ENCODE measurements around the gene PIGM. TPM values are rescaled to one million over a fixed set of nuclear protein-coding genes. Genes with fewer than 3 reads are reported as not detected.

Gene PIGM
- total RNA-seq, 3 donors from 2014 or later (not counting 1 experiment from before 2014, with no cell fraction given): 3.8 to 5.1 (median 3.9) TPM

DNA sequence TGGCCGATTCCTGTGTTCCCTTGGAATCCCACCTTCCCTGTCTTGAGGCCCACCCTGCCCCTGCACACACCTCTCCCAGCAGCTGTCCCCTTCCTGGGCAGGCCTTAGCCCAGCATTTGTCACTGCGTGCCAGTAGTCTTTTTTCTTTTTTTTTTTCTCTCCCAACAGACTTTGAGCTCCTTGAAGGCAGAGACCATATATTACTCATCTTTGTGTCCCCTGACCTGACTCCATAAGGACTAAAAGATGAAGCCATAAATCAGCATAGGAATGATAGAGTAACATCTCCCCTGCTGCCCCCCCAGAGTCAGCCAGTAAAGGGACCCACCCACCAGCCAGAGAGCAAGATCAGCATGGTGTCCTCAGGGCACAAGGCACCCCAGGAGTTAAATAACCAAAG is 27.4 kb downstream of the PIGM start:
- intact Hi-C loops (cut with micrococcal nuclease): loop anchor here (10.0 kb wide), 1 partner anchor 200 kb away; the partner anchor contains the start of gene FCRL6

GRCh38 chr1:160004001-160004400 is 27.8 kb downstream of the PIGM start:
- peaks cover 4% of the 10 kb centered on the region for H3K27me3 ChIP-seq (ENCODE audit: control insufficient read depth, insufficient read depth, low read length)
- intact Hi-C loops (cut with micrococcal nuclease): loop anchor here (10.0 kb wide), 1 partner anchor 199 kb away; the partner anchor contains the start of gene FCRL6
- WGBS (ENCODE audit: insufficient coverage): 88% methylated on average over 1 of the region's 1 CpG

More for the DNA sequence above, 27.4 kb downstream of the PIGM start:
- no peaks in the 10 kb centered on the region for H3K9me3 ChIP-seq (ENCODE audit: control insufficient read depth, insufficient read depth, low read length)
- Mint-ChIP-seq H3K4me1 (no peaks in the 10 kb centered on the region), H3K36me3 (no peaks in the 10 kb centered on the region), H3K27me3 (ENCODE audit: low read depth in 2 of 2) (peaks cover 0 to 9% of the 10 kb centered on the region in 2 donors), H3K4me3 (no peak overlapping the region), H3K9me3 (no peaks in the 10 kb centered on the region), H3K27ac (no peak overlapping the region)
- ATAC-seq (no peak), DNase-seq (no peak)
- TF ChIP-seq CTCF (IDR thresholded peaks at IDR 0.05): no peak
- no peak overlapping the region for H3K27ac ChIP-seq (ENCODE audit: low read length)
- H3K4me1 ChIP-seq (ENCODE audit: control insufficient read depth, insufficient read depth, low read length): no peaks in the 10 kb centered on the region
- H3K36me3 ChIP-seq (ENCODE audit: control insufficient read depth, insufficient read depth, low read length): no peaks in the 10 kb centered on the region
- 98% methylated on average over 2 of the region's 2 CpGs for WGBS (ENCODE audit: insufficient coverage)
- no peaks in the 10 kb centered on the region for H3K27me3 ChIP-seq (ENCODE audit: control insufficient read depth, insufficient read depth, low read length)
- H3K4me3 ChIP-seq (ENCODE audit: low read length): no peak overlapping the region

DNA sequence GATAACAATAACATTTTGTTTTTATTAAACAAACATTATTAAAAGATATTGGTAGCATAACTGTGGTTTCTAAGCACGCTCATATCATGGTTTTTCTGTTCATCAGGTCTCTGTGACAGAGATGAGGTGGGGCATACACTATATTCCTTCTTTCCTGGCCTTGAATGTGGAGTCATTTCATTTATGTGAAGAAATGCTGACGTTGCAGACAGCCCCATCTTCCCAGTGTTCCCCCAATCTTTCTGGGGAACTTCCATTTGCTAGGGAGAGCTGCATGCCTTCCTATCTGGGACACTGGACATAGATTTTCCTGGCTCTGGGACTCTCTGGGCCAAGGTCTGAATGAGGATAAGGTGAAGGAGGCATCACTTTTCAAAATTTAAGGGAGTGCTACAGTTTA is 30.4 kb downstream of the PIGM start:
- ATAC-seq (no peak), DNase-seq (no peak)
- no peaks in the 10 kb centered on the region for H3K9me3 ChIP-seq (ENCODE audit: control insufficient read depth, insufficient read depth, low read length)
- 79% methylated on average over 1 of the region's 2 CpGs for WGBS (ENCODE audit: insufficient coverage)
- Mint-ChIP-seq H3K27ac (no peak overlapping the region), H3K27me3 (ENCODE audit: low read depth in 2 of 2) (peaks cover 17 to 20% of the 10 kb centered on the region in 2 donors), H3K36me3 (no peaks in the 10 kb centered on the region), H3K4me1 (no peaks in the 10 kb centered on the region), H3K4me3 (no peak overlapping the region), H3K9me3 (no peaks in the 10 kb centered on the region)
- TF ChIP-seq CTCF (IDR thresholded peaks at IDR 0.05): no peak
- H3K27me3 ChIP-seq (ENCODE audit: control insufficient read depth, insufficient read depth, low read length): peaks cover 4% of the 10 kb centered on the region
- H3K27ac ChIP-seq (ENCODE audit: low read length): no peak overlapping the region
- H3K4me3 ChIP-seq (ENCODE audit: low read length): no peak overlapping the region
- intact Hi-C loops (cut with micrococcal nuclease): loop anchor here (10.0 kb wide), 1 partner anchor 197 kb away; the partner anchor contains the start of gene FCRL6
- H3K4me1 ChIP-seq (ENCODE audit: control insufficient read depth, insufficient read depth, low read length): no peaks in the 10 kb centered on the region
- H3K36me3 ChIP-seq (ENCODE audit: control insufficient read depth, insufficient read depth, low read length): no peaks in the 10 kb centered on the region

More at GRCh38 chr1:160004001-160004400, 27.8 kb downstream of the PIGM start:
- Mint-ChIP-seq H3K4me3 (no peak overlapping the region), H3K36me3 (no peaks in the 10 kb centered on the region), H3K4me1 (no peaks in the 10 kb centered on the region), H3K27ac (no peak overlapping the region), H3K27me3 (ENCODE audit: low read depth in 2 of 2) (peaks cover 0 to 12% of the 10 kb centered on the region in 2 donors), H3K9me3 (no peaks in the 10 kb centered on the region)
- Histone ChIP-seq H3K9me3 (ENCODE audit: control insufficient read depth, insufficient read depth, low read length) (no peaks in the 10 kb centered on the region), H3K4me1 (ENCODE audit: control insufficient read depth, insufficient read depth, low read length) (no peaks in the 10 kb centered on the region), H3K27ac (ENCODE audit: low read length) (no peak overlapping the region), H3K4me3 (ENCODE audit: low read length) (no peak overlapping the region), H3K36me3 (ENCODE audit: control insufficient read depth, insufficient read depth, low read length) (no peaks in the 10 kb centered on the region)
- no peak for TF ChIP-seq CTCF (IDR thresholded peaks at IDR 0.05)
- DNase-seq (no peak), ATAC-seq (no peak)

DNA sequence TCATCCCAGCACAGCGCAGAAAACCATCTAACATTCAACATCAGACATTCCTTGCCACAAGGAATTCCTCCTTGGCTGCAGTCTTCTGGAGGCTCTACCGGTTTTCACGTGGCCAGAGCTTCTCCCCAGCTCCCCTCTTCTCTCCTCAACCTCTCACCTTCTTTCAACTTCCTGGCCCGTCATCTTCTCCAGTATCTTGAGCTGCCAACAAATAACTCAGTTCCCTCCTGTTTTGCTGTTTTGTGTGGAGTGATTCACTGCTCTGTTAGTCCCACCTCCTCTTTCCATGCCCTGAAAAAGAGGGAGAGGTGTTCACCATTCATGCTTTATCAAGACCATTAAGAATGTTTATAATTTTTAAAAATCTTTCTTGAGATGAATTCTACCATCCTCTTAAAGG is 32.6 kb downstream of the PIGM start:
- Histone ChIP-seq H3K9me3 (ENCODE audit: control insufficient read depth, insufficient read depth, low read length) (no peaks in the 10 kb centered on the region), H3K36me3 (ENCODE audit: control insufficient read depth, insufficient read depth, low read length) (no peaks in the 10 kb centered on the region), H3K27me3 (ENCODE audit: control insufficient read depth, insufficient read depth, low read length) (peaks cover 4% of the 10 kb centered on the region), H3K4me3 (ENCODE audit: low read length) (no peak overlapping the region), H3K27ac (ENCODE audit: low read length) (no peak overlapping the region), H3K4me1 (ENCODE audit: control insufficient read depth, insufficient read depth, low read length) (no peaks in the 10 kb centered on the region)
- Mint-ChIP-seq H3K4me3 (no peak overlapping the region), H3K9me3 (no peaks in the 10 kb centered on the region), H3K27me3 (ENCODE audit: low read depth in 2 of 2) (peaks cover 28 to 35% of the 10 kb centered on the region in 2 donors), H3K27ac (no peak overlapping the region), H3K36me3 (no peaks in the 10 kb centered on the region), H3K4me1 (no peaks in the 10 kb centered on the region)
- ATAC-seq (no peak), DNase-seq (no peak)
- WGBS (ENCODE audit: insufficient coverage): 84% methylated on average over 3 of the region's 4 CpGs
- intact Hi-C loops (cut with micrococcal nuclease): no loop called here
- TF ChIP-seq CTCF (IDR thresholded peaks at IDR 0.05): no peak
